SK-N-MC (cell line): ENCODE results near the gene TNNC1.

ENCODE experiments used
- DNase-seq: peaks from one replicate; pipeline ENCODE4 v3.0.0-alpha.2; 2011; ENCODE audit warnings: low read depth, low spot score
- H3K27ac ChIP-seq: fragments of 200-600 bp; sonication (generic); 2 replicates; pipeline ENCODE4 v1.5.1; 2016; ENCODE audit warnings: mixed run types
- H3K36me3 ChIP-seq: fragments of 200-600 bp; sonication (generic); 2 replicates; pipeline ENCODE4 v1.6.1; 2017; ENCODE audit warnings: antibody characterized with exemption, low read length, mixed read lengths; ENCODE audit not compliant: insufficient read depth
- H3K4me3 ChIP-seq: fragments of 200-600 bp; sonication (generic); 2 replicates; pipeline ENCODE4 v1.5.1; 2016
- H3K9ac ChIP-seq: fragments of 200-600 bp; sonication (generic); 2 replicates; pipeline ENCODE4 v1.8.0; 2017; ENCODE audit warnings: mixed run types, mixed read lengths; ENCODE audit not compliant: insufficient read length
- H3K9me3 ChIP-seq: fragments of 200-600 bp; sonication (generic); 2 replicates; pipeline ENCODE4 v1.6.1; 2017; ENCODE audit warnings: low read depth, mild to moderate bottlenecking, antibody characterized with exemption, low read length, moderate library complexity, mixed read lengths
- EZH2 ChIP-seq: fragments of 200-600 bp; sonication (generic); IDR thresholded peaks from one replicate; pipeline ENCODE4 v1.6.1; 2017; ENCODE audit warnings: antibody characterized with exemption
- FOXP2 ChIP-seq: optimal IDR thresholded peaks from 2 replicates; pipeline ENCODE3; 2011; ENCODE audit warnings: mild to moderate bottlenecking, moderate library complexity; ENCODE audit not compliant: insufficient read depth; ENCODE audit errors: extremely low read length, control extremely low read depth
- POLR2AphosphoS5 ChIP-seq: IDR thresholded peaks from 2 replicates; pipeline ENCODE4 v1.6.1; 2012; ENCODE audit warnings: mild to moderate bottlenecking, low read depth, low read length, borderline replicate concordance

TNNC1 gene

GRCh38 chr3:52433996-52434479, 19.8 kb downstream of the TNNC1 start:
- Histone ChIP-seq H3K27ac (no peak overlapping the region), H3K9ac (no peak overlapping the region), H3K9me3 (no peaks in the 10 kb centered on the region), H3K4me3 (no peak overlapping the region), H3K36me3 (no peaks in the 10 kb centered on the region)
- DNase-seq: no peak
- TF ChIP-seq EZH2: no peak
- no peak for TF ChIP-seq POLR2AphosphoS5
- no peak for TF ChIP-seq FOXP2

GRCh38 chr3:52433328-52433995, 20.4 kb downstream of the TNNC1 start:
- TF ChIP-seq EZH2 (no peak), POLR2AphosphoS5 (no peak), FOXP2 (no peak)
- Histone ChIP-seq H3K9me3 (no peaks in the 10 kb centered on the region), H3K9ac (no peak overlapping the region), H3K27ac (no peak overlapping the region), H3K4me3 (no peak overlapping the region), H3K36me3 (no peaks in the 10 kb centered on the region)
- DNase-seq: no peak

GRCh38 chr3:52432691-52433141, 21.1 kb downstream of the TNNC1 start:
- no peak for TF ChIP-seq EZH2
- TF ChIP-seq FOXP2: no peak
- no peak for TF ChIP-seq POLR2AphosphoS5
- Histone ChIP-seq H3K27ac (no peak overlapping the region), H3K9me3 (no peaks in the 10 kb centered on the region), H3K36me3 (no peaks in the 10 kb centered on the region), H3K9ac (no peak overlapping the region), H3K4me3 (no peak overlapping the region)
- DNase-seq: no peak

- H3K9ac ChIP-seq: no peak overlapping the region
- no peaks in the 10 kb centered on the region for H3K9me3 ChIP-seq
- DNase-seq: no peak
- no peak overlapping the region for H3K27ac ChIP-seq
- no peak for TF ChIP-seq POLR2AphosphoS5
- TF ChIP-seq EZH2: no peak
- no peak for TF ChIP-seq FOXP2
- no peaks in the 10 kb centered on the region for H3K36me3 ChIP-seq
- H3K4me3 ChIP-seq: no peak overlapping the region
These were observed 21.6 kb downstream of the TNNC1 start for GRCh38 chr3:52432225-52432624.

- no peak for DNase-seq
- no peak overlapping the region for H3K9ac ChIP-seq
- H3K4me3 ChIP-seq: no peak overlapping the region
- H3K27ac ChIP-seq: no peak overlapping the region
- no peaks in the 10 kb centered on the region for H3K36me3 ChIP-seq
- no peaks in the 10 kb centered on the region for H3K9me3 ChIP-seq
- TF ChIP-seq EZH2 (no peak), POLR2AphosphoS5 (no peak), FOXP2 (no peak)
These were observed 22.2 kb downstream of the TNNC1 start for GRCh38 chr3:52431459-52432223.

GRCh38 chr3:52430416-52430810, 23.4 kb downstream of the TNNC1 start:
- H3K4me3 ChIP-seq: no peak overlapping the region
- no peaks in the 10 kb centered on the region for H3K36me3 ChIP-seq
- DNase-seq: no peak
- TF ChIP-seq EZH2: no peak
- no peak for TF ChIP-seq POLR2AphosphoS5
- TF ChIP-seq FOXP2: no peak
- no peak overlapping the region for H3K27ac ChIP-seq
- no peak overlapping the region for H3K9ac ChIP-seq
- H3K9me3 ChIP-seq: no peaks in the 10 kb centered on the region

GRCh38 chr3:52429779-52430415, 23.9 kb downstream of the TNNC1 start:
- H3K4me3 ChIP-seq: no peak overlapping the region
- H3K9me3 ChIP-seq: no peaks in the 10 kb centered on the region
- H3K36me3 ChIP-seq: no peaks in the 10 kb centered on the region
- H3K27ac ChIP-seq: no peak overlapping the region
- H3K9ac ChIP-seq: no peak overlapping the region
- no peak for TF ChIP-seq EZH2
- TF ChIP-seq FOXP2: no peak
- TF ChIP-seq POLR2AphosphoS5: no peak
- DNase-seq: no peak

- H3K36me3 ChIP-seq: no peaks in the 10 kb centered on the region
These were observed 24.8 kb downstream of the TNNC1 start for GRCh38 chr3:52429031-52429430.

More at GRCh38 chr3:52429031-52429430, 24.8 kb downstream of the TNNC1 start:
- Histone ChIP-seq H3K9me3 (no peaks in the 10 kb centered on the region), H3K9ac (no peak overlapping the region), H3K27ac (no peak overlapping the region), H3K4me3 (no peak overlapping the region)
- no peak for TF ChIP-seq FOXP2
- TF ChIP-seq EZH2: no peak
- no peak for TF ChIP-seq POLR2AphosphoS5
- no peak for DNase-seq
